HG03280 (cell line): Measurements from ENCODE around the gene SPTBN4.
"Not testable (repeated sequence)": the region's sequence is repeated elsewhere in the genome, so short reads cannot be mapped to it uniquely, and the experiment has no call there.

Source experiments
- ATAC-seq: cut with Tn5 transposase; IDR thresholded peaks from one replicate; pipeline ENCODE4 v1.9.1; 2021; ENCODE audit warnings: mild to moderate bottlenecking, moderate library complexity; ENCODE audit not compliant: unreplicated experiment

The SPTBN4 gene

DNA sequence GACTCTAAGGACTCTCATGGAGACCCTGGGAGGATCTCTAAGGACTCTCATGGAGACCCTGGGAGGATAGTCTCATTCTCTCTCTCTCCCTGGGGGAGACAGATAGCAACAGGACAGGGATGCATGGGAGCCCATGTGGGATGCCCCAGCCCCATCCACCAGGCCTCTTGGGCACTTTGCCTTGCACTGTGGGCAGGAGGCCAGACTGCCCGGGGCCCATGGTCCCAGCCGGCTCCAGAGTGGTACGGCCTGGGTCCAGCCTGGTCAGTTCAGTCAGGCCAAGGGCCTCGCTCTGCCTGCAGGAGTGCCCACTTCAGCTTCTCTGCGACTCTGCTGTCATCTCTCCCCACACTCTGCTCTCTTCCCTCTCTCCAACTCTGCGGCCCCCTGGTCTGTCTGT, 61.3 kb downstream of the SPTBN4 start:
- ATAC-seq: no peak

DNA sequence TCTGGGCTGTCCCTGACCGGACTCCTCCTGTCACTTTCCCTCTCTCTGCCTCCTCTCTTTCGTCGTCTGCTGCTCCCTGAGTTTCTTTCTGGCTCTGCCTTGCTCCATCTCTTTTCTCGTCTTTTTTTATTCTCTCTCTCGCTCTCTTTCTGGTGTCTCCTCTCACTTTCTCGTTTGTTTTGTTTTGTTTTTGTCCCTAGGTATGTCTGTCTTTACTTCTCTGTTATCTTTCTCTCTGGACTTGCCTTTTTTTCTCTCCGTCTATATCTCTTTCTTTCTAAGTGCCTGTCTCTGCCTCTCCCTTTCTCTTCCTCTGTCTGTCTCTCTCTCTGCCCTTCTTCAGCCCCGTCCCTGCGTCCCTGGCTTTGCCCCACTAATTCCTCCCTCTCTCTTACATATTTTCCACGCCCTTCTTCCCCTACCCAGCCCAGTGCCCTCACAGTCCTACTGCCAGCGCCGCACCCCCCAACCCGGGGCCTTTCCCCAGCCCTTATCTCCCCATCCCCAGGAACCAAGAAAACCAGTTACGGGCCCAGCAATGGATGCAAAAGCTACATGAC, 61.8 kb downstream of the SPTBN4 start:
- ATAC-seq: no peak

DNA sequence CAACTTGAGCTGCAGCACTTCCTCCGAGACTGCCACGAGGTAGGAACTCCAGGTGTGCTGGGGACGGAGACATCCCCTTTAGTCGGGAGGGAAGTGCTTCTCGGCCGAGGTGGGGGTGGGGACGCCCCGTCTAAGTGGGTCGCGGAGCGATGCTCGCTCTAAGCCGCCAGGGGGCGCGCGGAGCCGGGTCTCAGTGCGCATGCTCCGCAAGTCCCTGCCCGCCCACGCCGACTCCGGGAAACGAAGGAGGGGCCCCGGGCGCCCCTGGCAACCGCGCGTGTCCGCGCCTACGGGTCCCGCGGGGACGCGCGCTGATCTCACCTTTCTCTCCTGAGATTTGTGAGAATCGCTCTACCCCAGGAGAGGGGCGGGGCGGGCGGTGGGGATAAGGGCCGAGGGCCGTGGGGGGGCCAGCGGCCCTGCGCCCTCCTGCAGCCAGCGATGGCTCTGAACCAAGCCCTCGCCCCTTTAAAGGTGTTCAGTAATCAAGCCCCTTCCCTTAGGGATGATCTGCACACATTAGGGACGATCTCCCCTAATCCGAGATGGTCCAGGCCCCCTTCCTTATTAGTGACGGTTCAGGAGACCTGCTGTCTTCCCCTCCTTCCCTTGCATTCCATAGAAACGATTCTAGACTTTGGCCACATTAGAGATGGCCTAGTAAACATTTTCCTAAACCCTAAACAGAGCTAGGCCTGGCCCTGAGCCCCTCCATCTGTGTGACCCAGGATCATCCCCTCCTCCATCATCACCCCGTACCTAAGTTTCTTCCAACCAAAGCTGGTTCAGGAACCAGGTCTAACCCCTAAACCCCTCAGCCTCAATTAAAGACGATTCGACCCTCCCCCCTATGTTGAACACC, 62.5 kb downstream of the SPTBN4 start:
- ATAC-seq: no peak

DNA sequence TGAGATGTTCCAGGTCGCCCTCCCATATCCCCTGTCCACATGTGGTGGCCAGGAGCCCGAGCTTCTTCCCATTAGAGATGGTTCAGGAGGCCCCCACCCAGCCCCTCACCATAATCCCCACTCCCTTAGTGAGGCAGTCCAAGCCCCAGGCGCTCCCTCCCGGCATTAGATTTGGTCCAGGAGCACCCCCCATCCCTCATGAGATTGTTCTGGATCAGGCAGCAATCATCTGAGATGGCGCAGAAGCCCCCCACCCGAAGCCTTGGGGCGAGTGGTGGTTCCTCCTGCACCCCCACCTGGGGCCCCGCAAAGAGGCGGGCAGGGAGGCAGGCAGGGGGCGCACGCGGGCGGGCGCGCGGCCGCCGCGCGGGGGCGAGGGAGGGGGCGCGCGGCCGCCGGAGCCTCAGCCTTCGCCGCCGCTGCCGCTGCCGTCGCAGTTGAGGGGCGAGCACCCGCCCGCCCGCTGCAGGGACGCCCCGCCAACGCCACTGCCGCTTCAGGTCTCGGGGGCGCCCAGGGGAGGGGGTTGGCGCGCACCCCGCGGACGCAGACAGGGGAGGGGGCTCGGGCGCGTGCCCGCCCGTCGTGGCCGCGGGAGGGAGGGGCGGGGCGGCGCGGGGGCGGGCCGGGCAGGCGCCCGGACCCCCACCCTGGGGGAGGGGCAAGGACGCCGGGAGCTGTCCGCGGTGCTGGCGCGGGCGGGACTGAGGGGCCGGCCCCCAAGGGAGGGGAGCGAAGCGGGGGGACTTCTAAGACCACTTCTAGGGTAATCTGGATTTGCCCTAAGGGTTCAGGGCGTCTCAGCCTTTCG, 63.5 kb downstream of the SPTBN4 start:
- no peak for ATAC-seq

DNA sequence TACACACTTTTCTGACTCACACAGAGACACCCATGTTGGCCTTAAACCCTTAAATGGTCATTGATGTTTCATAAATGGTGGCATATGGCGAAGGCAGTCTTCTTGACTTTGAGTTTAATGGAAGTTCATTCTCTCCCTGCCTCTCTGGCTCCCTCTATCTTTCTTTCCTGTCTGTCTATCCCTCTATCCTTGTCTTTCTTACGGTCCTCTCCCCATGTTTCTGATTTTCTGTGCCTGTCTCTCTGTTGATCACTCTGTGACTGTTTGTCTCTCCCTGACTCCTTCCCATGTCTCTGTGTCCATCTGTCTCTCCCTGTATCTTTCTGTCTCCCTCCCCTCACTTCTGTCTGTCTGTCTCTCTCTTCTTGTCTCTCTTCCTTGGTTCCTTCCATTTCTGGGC, 66.7 kb downstream of the SPTBN4 start:
- ATAC-seq: no peak

DNA sequence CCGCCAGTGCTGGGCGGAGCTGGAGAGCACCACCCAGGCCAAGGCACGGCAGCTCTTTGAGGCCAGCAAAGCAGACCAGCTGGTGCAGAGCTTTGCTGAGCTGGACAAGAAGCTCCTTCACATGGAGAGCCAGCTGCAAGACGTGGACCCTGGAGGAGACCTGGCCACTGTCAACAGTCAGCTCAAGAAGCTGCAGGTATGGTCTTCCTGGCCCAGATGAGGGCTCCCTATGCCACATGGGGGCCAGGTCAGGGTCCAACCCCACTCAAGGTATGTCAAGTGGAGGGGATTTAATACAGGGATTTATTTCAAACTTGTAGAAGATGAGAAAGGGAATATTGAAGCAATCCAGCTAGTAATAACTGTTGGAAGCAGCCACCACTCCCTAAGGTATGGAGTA, 67.3 kb downstream of the SPTBN4 start:
- ATAC-seq: no peak

DNA sequence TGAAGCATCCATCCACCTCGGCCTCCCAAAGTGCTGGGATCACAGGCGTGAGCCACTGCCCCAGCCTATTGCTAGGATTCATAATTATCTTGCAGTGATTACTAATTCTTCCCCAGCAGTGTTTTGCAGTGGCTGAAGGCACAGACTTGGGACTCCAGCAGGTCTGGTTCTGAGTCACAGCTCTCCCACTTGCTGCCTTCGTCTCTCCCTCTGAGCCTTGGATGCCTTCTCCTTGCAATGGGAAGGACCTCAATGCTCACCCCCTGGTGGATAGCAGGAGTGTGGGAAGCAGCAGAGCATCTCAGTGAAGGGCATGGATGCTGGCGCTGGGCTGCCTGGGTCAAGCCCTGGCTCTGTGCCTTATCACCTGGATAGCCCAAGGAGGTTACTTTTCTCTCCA, 72.3 kb downstream of the SPTBN4 start:
- no peak for ATAC-seq

DNA sequence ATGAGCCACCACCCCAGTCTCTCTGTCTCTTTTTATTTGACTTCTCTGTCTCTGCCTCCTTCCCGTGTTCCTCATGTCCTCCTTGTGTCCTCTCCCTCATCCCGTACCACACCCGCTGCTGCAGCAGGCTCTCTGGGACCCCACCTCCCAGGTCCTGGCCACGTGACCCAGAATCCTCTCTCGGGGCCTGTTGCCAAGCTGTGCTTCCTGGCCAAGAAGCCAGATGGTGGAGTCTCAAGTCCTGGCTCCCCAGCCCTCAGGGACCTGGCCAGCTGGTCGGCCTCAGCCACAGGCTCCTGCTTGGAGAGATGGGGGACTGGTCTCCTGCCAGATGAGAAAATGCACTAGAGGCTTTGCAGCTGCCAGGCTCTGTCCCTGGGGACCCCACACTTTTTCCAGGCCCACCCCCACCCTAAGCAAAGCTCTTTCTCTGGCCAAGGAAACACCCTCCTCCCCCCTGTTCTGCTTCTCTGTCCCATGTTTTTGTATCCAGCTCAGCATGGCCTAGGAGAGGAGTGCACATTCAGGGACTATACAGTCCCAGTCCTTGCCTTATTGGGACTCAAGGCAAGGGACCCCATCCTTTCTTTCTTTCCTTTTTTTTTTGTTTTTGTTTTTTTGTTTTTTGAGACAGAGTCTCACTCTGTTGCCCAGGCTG, 75.5 kb downstream of the SPTBN4 start:
- no peak for ATAC-seq

DNA sequence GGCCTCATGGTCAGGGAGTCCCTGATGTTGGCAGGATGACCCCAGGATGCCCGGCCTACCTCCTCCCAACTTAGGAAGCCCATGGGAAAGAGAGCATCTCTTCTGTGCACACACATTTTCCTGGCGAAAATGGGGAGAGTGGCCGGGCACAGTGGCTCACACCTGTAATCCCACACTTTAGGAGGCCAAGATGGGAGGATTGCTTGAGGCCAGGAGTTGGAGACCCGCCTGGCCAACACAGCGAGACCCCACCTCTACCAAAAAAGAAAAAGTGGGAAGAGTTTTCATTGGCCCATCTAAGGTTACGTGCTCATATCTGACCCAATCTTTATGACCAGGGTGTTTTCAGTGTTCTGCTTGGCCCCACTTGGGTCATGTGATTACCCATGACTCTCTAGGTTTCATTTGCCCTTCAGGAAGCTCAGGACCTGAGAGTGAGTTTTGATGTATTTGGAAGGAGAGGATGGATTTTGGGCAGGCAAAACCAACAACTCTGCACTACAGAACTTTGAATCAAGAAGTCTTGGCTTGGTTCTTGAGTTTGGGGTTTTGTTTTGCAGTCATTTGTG, 76.3 kb downstream of the SPTBN4 start:
- ATAC-seq: no peak

DNA sequence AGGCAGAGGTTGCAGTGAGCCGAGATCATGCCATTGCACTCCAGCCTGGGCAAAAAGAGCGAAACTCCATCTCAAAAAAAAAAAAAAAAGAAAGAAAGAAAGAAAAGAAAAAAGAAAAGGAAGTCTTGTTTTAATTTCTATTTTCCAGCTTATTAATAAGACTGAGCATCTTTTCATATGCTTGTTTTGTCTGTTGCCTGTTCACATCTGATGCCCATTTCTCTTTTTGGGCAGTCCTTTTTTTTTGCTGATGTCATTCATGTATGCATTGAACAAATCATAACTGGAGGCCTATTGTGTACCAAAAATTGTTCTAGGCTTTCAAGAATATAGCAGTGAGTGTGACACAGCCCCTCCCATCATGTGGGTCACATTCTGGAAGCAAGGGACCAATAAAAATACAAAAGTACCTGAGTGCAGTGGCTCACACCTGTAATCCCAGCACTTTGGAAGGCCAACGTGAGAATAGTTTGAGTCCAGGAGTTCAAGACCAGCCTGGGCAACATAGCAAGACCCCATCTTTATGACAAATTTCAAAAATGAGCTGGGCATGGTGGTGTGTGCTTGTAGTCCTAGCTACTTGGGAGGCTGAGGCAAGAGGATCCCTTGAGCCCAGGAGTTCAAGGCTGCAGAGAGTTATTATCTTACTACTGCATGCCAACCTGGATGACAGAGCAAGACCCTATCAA, 79.5 kb downstream of the SPTBN4 start:
- ATAC-seq: not testable (repeated sequence)

DNA sequence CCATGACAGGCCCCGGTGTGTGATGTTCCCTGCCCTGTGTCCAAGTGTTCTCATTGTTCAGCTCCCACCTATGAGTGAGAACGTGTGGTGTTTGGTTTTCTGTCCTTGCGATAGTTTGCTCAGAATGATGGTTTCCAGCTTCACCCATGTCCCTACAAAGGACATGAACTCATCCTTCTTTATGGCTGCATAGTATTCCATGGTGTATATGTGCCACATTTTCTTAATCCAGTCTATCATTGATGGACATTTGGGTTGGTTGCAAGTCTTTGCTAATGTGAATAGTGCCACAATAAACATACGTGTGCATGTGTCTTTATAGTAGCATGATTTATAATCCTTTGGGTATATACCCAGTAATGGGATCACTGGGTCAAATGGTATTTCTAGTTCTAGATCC, 80.4 kb downstream of the SPTBN4 start:
- ATAC-seq: not testable (repeated sequence)

DNA sequence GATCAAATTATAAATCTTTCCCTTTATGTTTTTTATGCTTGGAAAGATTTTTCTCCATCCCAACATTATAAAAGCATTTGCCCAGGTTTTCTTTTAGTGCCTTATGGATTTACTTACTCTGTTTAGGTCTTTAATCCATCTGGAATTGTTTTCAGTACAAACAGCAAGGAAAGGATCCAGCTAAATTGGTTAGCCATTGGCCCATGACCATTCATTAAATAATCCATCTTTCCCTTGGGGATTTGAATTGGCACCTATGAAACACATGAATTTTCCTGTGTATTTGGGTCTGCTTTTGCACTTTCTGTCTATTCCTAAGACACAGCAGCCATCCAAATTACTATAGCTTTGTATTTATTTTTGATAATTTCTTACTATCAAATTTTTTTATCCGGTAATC, 81.0 kb downstream of the SPTBN4 start:
- ATAC-seq: no peak

DNA sequence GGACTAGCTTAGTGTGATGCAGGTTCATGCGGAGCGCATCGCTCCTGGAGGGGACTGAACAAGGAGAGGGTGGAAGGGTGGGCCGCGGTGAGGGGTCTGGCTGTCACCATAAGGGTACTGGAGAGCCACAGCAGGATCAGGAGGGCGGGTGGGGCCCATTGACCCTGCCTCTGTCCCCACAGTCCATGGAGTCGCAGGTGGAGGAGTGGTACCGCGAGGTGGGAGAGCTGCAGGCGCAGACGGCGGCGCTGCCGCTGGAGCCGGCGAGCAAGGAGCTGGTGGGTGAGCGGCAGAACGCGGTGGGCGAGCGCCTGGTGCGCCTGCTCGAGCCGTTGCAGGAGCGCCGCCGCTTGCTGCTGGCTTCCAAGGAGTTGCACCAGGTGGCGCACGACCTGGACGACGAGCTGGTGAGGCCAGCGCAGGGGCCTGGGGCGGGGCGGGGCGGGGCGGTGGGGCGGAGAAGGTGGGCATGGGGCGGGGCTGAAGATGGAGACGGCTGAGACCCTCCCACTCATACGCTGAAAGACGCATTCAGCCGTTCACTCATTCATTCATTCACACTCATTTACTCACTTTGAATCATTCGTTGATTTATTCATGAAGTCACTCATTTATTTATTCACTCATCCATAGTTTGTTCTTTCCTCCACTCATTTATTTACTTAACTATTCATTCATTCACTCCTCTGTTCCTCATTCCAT, 82.4 kb downstream of the SPTBN4 start:
- ATAC-seq: no peak

DNA sequence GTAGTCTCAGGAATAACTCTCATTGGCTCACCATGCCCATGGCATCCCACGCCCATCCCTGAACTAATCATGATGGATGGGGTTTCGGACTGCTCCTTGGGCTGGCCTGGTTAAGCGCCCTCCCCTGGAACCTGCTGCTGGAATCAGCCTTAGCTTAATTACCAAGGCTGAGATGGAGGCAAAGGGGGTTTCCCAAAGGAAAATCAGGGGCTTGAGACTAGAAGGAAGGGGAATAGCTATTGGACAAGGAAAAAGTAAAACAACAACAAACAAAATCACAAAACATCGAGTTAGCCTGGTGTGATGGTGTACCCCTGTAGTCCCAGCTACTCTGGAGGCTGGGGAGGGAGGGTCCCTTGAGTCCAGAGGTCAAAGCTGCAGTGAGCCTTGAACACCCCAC, 84.2 kb downstream of the SPTBN4 start:
- no peak for ATAC-seq

DNA sequence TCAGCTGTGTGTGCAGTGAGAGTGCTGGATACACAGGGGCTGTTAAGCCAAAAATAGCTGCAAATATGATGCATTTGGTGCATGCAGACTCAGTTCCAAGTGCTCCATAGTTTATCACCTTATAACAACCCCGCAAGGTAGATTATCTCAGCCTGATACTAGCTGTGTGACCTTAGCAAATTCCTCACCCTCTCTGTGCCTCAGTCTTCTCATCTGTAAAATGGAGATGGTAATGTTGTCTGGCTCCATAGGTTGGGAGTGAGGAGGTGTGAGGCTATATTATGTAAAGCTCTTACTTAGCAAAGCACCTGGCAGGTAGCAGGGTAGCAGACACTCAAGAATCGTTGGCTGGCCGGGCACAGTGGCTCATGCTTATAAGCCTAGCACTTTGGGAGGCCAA, 86.0 kb downstream of the SPTBN4 start:
- no peak for ATAC-seq

DNA sequence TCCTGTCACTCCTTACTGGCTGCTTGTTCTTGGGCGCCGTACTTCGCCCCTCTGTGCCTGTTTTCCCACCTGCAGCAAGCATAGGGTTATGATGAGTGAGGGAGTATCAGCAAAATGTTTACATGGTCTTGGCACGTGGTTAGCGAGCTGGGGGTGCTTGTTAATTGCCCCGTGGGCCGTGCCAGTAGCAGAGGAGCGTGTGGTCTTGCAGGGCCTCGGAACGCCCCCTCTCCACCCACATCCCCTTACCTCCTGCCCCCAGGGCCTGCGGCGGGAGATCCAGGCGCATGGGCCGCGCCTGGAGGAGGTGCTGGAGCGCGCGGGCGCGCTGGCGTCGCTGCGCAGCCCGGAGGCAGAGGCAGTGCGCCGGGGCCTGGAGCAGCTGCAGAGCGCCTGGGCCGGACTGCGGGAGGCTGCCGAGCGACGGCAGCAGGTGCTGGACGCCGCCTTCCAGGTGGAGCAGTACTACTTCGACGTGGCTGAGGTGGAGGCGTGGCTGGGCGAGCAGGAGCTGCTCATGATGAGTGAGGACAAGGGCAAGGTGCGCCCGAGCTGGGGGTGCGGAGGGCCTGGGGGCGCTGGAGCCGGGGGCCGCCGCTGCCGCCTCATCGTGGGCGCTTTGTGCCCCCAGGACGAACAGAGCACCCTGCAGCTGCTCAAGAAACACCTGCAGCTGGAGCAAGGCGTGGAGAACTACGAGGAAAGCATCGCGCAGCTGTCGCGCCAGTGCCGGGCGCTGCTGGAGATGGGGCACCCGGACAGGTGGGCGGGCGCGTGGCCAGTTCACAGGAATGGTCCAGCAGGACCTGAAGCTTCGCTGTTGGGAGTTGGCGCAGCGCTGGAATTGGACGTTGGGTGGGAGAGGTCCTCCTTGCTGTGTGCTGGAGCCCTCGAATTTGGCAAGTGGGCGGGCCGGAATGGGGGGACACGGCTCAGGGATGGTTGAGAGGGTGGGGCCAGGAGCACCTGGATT, 87.4 kb downstream of the SPTBN4 start:
- ATAC-seq: no peak

DNA sequence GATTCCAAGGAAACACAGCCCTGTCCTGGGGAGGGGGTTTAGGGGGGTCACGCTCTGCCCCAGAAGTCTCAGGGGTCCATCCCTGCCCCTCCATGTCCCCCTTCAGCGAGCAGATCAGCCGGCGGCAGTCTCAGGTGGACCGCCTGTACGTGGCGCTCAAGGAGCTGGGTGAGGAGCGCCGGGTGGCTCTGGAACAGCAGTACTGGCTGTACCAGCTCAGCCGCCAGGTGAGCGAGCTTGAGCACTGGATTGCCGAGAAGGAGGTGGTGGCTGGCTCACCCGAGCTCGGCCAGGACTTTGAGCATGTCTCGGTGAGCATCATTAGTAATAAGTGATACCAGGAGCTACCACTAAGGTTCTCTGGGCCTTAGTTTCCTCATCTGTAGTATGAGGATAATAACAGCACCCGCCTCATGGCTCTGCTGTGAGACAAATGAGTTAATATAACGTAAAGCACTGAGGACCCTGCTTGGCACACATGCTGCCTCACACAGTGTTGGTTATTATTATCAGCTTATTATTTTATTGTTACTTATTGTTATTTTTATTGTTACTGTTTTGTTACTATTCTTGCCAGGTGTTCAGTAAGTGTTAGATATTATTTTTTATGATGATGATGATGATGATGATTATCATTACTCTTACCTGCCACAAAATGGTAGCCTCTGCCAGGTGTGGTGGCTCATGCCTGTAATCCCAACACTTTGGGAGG, 89.3 kb downstream of the SPTBN4 start:
- no peak for ATAC-seq

DNA sequence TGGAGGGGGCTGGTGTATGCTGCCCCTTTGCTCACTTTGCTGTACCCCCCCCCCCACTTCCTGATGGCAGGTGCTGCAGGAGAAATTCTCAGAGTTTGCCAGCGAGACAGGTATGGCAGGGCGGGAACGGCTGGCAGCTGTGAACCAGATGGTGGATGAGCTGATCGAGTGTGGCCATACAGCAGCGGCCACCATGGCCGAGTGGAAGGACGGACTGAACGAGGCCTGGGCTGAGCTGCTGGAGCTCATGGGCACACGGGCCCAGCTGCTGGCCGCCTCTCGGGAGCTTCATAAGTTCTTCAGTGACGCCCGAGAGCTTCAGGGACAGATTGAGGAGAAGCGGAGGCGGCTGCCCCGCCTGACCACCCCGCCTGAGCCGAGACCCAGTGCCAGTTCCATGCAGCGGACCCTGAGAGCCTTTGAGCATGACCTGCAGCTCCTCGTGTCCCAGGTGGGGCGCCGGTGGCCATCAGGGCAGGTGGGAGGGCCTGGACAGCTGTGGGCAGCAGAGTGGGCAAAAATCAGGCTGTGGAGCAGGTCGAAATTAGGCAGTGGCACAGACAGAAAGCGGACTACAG, 90.2 kb downstream of the SPTBN4 start:
- no peak for ATAC-seq
